GM19324 (cell line): ENCODE data around the gene GPR87.

Experiments used
- ATAC-seq: cut with Tn5 transposase; IDR thresholded peaks from one replicate; pipeline ENCODE4 v1.9.1; 2021; ENCODE audit warnings: mild to moderate bottlenecking, moderate library complexity; ENCODE audit not compliant: unreplicated experiment, low FRiP score

The GPR87 gene

DNA sequence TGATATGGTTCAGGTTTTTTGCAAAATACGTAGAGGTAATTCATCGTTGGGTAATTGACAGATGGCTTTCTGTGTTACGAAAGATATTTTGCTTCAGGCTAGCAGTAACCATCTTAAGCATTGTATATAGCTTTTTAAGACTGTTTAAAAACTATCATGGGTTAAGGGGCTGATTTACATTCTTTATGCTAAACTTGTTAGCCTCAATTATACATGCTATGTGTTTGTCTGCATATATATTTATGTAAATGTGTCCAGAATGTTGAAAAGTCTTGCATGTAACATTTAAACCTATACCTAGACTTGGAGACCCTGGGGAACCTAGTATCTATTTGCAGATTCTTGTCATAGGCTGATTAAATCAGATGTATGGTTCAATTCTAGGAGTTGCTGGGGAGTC lies 27.2 kb downstream of the GPR87 start:
- no peak for ATAC-seq

DNA sequence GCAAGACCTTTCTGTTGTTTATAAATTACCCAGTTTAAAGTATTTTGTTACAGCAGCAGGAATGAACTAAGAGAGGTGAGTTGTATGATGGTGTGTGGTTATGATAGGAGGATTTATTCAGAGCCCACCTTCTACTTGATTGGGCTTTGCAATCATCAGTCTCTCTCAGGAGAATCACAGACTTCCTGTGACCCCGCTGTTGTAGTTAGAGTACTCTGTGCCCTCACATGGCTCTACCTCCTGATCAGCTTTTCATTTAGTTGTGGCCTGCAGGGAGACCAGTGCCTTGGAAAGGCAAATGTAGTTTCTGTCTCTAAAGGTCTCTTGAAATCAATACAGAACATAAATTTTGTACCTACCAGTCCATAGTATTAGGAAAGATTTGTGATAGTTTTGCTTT lies 30.7 kb downstream of the GPR87 start:
- no peak for ATAC-seq

DNA sequence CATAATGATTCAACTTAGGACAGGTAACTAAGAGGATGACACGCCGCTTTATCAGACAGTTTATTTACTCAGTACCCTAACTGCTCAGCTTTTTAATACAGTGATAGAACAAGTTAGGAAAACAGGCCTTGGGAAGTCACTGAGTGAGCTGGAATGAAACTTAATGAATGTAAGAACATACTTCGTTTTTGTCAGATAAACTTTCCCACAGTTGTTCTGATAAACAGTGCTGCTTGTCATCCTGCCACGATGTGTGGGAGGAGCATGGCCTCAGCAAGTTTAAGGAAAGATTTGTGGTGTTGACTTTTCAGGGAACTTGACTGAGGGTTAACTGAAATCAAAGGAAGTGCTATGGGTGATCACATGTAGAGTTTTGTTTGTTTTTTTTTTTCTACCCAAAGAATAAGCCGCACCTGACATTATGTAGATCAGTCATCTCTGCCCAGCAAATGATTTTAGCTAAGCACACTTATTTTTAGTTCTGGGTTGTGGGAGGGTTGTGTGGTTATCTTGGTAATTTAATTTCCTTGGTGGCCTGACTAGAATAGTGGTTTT lies 32.6 kb downstream of the GPR87 start:
- no peak for ATAC-seq

DNA sequence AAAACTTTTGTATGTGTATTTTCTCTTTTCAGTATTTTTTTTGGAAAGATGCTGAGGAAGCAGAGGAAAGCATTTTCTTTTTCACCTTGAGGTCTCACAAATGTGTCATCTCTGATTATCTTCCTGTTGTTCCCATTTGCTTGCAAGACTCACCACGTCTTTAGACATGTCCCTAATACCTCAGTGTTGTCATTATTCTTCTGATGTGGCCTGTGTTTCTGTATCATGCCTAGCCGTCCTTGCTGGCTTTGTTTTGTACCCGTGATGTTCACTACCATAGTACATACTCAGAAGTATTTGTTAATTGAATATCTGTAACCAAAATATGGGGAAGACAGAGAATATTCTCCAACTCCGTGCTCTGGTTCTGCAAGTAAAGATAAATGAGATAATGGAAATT lies 33.2 kb downstream of the GPR87 start:
- ATAC-seq = no peak

DNA sequence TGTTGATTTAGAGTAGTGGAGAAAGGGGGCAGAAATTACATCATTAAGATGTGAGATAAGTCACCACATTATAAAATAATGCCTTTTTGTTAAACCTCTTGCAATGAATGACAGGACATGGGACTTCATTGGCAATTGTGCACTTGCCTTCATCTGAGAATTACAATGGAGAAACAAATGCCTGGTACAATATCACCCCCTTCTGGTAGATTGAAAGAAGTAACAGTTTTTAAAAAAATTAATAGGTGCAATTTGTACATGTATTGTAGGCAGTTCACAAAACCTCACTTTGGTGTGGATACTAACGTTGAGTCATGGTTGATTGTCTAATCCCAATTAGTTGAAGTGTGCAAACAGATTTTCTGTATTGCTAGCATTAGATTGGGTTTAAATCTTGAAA lies 33.7 kb downstream of the GPR87 start:
- ATAC-seq = no peak

DNA sequence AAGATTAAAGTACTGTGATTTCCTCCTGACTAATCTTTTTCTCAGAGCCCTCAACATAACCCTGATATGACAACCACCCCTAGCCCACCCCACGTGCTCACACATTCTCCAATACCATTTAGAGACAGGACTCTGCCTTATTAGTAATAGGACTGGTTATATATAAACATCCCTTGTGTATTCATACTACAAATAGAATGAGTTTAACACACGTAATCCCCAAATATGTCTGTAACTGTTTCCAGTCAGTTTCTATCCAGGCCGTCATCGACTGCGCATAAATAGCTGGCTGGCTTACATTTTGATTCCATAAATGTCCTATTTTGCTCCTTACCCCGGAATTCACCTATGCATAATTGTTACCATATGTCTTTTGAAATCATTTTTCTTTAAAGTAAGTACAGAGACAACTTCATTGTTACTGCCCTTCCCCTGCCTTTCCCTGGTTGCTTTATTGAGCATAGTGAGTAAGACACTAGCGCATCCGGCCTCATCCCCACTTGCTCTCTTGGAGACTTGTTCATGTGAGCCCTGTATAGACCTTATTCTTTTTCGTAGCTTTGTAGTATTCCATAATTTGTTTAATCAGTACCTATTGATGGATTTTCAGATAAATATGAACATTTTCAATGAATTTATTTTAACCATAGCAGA lies 34.8 kb downstream of the GPR87 start:
- ATAC-seq = no peak

DNA sequence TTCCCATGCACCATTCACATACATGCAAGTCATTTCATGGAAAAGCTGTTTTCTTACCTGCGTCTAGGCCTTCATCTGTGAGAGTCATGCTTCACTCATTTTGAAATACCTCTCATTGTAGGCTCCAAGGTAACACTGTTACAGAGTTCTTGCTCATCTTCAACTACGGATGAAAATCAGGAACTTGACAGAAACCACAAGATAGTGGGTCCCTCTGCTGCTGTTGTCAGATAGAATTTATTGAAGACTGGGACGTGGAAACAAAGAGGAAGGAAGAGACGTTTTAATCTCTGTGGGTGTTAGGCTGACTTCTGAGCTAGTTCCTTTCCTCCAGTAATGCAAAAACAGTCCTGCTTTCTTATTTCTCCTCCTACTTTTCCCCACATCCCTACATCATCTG lies 38.4 kb downstream of the GPR87 start, which contains the start of gene P2RY14:
Gene P2RY14 (minus strand): TSS at position 313 of the 400 bp plus-strand sequence. CDS start 64,226 bp downstream, outside the sequence.
- no peak for ATAC-seq

DNA sequence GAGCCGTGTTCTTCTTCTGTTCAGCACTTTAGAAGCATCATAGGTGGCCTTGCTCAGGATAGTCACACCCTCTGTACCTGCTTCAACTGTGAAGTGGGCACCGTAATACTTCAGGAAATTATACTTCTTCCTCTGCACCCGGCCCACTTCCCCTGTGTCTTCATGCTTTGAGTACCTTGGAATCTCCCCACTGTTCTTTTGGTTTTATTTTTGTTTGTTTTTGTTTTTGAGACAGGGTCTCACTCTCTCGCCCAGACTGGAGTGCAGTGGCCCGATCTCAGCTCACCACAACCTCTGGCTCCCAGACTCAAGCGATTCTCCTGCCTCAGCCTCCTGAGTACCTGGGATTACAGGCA lies 40.0 kb downstream of the GPR87 start:
- peak; percentile 54 for ATAC-seq

DNA sequence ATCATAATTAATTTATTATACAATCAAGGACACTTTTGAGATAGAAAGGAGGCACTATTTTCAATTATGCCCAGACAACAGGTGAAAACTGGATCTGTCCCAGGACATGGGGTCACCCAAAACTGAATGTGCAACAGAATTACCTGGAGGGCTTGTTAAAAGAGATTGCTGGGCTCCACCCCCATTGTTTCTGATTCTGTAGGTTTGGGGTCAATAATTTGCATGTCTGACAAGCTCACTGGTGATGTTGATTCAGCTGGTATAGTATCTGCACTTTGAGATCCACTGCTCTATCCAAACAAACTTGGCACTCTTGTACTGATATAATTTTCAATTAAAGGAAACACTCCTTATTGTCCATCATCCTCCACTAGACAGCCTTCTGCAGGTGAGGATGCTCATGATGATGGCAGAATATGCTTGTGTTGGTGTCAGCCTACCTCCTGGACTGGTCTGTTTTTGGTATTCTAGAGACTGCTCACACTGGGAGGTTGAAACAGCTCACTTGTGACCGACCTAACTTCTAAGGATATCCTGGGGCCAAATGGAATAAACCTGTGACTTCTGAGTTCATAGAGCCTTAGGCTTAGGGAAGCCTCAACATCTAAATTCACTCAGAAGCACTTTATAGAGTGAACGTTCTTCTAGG lies 40.5 kb downstream of the GPR87 start:
- ATAC-seq = no peak

DNA sequence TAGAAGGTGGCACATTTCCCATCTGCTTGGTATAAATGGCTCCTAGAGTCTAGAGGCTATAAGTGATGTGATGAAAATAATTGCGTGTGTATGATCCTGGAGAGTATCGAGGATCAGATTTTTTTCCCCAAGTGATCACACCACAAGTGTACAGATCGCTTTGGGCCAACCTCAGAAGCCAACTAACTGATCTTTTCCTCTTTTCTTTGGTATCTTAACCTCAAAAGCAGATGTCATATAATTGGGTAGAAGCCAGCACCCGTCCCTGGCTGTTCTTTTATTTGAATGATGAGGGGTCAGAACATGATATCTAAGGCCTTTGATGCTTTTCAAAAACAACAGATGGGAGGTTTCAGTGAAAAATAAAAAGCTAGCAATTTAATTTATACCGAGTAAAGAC lies 41.5 kb downstream of the GPR87 start:
- ATAC-seq = no peak

DNA sequence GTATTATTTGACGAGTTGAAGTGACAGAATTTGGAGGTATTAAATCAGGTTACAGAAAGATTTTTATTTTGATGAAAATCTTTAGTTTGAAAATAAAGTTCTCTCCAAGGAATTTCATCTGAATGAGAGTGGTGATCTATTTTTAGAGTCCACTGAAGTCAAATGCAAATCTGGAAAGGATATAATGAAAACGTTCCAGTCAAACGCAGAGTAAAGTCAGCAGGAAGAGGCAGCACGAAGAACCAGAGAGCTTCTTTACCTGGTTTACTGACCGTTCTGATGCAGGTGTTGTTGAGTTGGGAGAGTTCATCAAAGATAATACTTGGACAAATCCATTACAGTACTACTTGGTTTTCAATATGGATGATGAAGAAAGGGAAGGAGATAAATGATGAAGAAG lies 47.0 kb downstream of the GPR87 start:
- ATAC-seq = no peak

DNA sequence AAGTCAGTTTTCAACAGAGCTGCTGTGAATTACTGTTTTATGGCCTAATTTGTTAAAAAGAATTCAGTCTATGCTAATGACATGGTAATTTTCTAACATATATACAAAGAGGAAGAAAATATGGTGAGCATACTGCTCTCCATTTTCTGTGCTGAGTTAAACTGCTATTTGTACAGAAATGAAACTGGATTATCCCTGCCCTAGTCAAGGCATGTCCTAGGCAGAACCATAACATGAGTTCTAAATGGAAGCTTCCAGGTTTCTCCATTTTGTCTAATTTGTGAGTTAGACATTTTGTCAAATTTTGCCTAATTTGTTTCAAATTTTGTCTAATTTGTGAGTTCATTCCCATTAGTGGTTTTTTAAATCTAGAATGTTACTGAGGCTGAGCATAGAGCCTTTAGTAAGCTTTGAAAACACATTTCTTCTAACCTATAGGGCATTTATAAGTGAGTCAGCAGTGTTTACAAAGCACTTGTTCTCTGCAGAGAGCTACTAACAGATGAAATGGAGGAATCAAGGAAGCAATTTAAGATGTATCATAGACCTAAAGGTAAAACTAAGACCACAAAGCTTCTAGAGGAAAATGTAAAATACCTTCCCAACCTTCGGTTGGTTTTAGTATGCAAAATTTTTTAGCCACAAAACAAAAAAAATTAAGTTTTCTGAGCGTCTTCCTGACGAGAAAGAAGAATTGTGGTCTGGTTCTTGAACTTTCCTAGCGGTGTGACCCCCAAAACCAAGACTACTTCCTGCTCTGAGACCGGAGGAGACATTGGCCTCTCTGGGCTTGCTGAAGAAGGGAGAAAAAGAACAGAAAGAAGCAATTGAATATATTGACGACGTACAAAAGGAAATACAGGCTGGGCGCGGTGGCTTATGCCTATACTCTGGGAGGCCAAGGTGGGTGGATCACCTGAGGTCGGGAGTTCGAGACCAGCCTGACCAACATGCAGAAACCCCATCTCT lies 48.1 kb downstream of the GPR87 start:
- no peak for ATAC-seq

DNA sequence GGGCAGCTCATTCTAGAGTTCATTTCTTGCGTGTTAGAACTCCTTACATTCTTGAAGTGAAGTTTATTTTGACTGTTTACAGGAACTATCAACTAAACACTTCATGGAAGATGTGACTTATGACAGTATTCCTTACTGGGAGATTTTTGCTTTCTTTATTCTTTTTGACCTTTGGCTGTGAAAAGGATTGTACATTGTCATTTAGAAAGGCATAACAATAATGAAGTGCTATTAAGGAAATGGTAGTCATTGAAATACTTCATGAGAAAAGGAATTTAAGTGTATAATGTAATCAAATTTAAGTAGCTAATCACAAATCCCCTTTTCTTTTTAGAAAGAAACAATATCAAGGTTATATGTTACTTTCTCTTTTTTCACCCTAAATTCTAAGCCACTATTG lies 49.6 kb downstream of the GPR87 start:
- no peak for ATAC-seq

DNA sequence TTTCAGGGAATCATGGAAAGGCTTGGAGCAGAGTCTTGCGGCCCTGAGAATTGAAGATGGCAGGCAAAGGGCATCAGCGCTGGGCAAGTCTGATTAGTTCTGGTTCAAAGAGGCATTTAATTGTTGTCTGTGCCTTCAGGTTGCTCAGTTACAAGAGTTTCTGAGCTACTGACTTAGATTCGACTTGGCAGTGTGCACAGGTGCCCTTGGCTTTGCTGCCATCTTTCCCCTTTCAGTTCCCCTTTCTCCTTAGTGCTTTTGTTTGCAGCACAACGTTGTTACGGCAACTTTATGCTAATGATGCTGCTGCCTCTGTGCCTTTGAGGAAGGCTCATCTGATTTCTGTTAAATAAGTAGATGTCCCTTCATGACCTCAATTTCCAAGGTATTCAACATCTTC lies 50.8 kb downstream of the GPR87 start:
- ATAC-seq = peak; percentile 99

DNA sequence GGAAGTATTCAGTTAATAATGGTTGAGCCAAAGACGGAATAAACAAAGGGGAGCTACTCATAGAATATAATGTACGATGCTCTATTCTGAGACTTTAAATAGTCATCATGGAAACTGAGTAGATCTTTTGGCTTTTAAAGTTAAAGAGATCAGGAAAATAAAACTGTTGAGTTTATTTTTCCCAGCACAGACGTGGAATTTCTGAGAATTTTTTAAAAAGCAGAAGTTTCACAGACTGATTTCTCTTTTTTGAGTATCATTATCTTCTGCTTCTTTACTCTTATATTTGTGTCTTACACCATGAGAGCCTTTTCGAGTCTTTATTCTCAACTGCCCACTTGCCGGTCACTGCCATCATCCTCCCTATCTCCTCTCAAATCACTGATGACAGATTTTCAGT lies 51.5 kb downstream of the GPR87 start:
- ATAC-seq = no peak

DNA sequence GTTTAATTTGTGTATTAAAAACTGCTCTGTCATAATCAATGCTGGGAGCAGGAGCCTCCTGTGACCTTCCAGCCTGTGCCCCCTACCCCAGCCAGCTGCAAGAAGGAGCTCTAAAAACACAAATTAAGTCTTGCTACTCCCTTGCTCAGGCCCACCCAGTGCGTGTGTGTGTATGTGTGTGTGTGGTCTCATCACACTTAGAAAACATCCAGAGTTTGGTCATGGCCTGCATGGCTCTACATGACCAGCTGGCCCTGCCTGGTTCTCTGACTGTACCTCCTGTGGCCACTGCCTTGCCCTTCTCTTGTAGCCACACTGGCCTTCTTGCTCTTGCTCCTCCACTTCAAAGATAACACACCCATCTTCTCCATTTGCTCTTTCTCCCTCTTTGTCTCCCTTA lies 52.0 kb downstream of the GPR87 start:
- ATAC-seq = no peak

DNA sequence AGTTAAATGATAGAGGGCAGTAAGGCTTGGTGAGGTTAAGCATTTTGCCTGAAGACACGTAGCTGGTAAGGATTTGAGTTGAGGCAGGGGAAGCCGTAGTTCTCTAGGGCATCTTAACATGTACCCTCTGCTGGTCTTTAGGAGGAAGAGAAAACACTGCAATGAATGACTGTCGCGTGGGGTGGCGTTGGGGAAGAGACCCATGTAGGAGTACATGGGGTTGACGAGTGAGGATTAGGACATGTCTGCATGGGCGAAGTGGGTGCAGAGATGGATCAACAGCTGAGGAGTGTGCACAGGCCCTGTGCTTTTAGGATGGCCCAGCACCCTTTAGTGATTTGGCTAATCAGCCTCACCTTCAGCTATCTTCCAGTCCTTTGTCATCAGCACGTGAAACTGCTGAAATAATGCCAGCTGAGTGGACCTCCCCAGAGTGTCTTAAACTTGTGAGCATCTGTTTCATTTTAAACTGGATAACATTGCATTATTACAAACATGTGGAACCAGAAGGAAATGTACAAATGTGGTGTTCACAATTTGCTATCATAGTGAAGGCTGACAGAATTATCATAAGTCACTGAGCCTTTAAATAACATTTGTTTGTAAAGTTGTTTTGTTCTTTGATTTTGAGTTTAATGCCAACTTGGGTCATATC lies 53.6 kb downstream of the GPR87 start:
- ATAC-seq = no peak

DNA sequence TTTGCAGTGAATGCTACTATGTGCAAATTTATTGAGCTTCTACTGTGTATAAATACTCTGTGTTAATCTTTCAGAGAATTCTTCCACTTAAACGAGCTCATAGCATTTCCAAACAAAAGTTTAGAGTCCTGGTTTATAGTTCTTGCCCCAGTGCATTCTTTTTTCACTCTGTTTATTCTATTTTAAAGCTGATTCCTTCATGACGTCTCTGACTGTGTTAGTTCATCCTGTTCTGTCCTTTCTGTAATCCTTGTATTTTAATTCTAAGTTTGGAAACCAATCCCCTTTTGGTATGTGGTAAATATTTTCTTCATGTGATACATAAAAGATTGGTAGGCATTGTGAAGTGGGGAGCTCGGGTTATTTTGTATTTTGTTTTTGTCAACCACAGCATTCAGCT lies 57.0 kb downstream of the GPR87 start:
- ATAC-seq = no peak

DNA sequence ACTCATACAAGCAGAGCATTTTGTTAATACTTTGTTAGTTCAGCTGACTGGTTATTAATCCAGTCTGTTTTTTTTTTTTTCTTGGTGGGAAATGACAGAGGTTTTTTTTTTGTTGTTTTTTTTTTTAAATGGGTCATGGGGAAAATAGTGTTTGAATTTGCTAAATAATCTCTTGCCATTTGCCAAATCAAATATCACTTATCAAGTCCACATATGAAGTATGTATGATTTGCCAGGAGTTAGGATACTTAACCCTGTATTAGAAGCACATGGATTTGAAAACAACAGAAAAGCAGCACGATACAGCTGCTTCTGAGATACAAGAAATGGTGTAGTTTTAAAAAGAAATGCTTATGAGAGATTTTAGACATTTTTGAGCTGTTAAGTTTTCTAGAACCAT lies 59.9 kb downstream of the GPR87 start:
- no peak for ATAC-seq

DNA sequence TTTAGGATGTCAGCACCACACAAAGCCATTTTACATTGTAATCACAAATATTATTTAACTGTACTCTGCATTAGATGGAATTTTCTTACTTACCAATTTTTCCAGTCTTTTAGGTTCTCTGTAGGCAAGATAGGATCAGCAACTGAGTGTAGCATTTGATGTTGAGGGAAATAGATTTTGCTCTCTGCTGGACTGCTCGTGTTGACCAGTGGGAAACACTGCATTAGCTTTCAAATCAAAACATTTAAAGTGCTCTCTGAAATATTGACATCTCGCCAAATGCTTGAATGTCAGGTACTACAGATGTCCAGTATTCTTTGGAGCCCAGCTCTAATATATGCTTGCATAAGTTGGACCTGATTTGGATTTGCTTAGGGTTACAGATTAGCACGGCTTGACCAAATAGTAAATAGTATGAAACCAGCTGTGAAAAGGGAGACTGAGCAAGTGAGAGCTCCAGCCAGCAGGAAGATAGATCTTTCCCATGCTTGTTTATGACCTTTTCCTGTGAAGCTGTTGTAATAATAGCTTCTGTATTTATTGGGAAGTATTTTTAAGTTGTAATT lies 67.8 kb downstream of the GPR87 start:
- no peak for ATAC-seq
